HCT116 (cell line): ENCODE results near the gene RAPGEF2. TPM values are rescaled to one million over a fixed set of nuclear protein-coding genes. Genes with fewer than 3 reads are reported as not detected.

Experiments
- ATAC-seq: fragments of 200-7000 bp; cut with Tn5 transposase; 2 replicates; pipeline ENCODE4 v1.9.1; 2020; ENCODE audit warnings: mild to moderate bottlenecking, moderate library complexity
- BruUV-seq: library from RNA; stranded (reverse); fragments of 400-500 nt; replicated peaks from 2 replicates; lab custom pipeline; 2021; lab: Mats Ljungman, UMichigan
- CTCF ChIA-PET: fragments of 300-600 bp; sonication (Branson Sonifier 250); formaldehyde crosslinking; loops from one replicate; lab custom pipeline; 2021; ENCODE audit warnings: antibody characterized with exemption; lab: Charles Lee
- POLR2A ChIA-PET: fragments of 300-600, 350-600 bp; sonication (Branson Sonifier 250); formaldehyde crosslinking; loops from one replicate; lab custom pipeline; 2021; ENCODE audit warnings: antibody characterized with exemption; lab: Charles Lee
- RAD21 ChIA-PET, 2 experiments: fragments of 300-600 bp; sonication (Branson Sonifier 250); formaldehyde crosslinking; loops; one replicate each; lab custom pipeline; 2023; ENCODE audit warnings: low total read pairs in 2 of 2; ENCODE audit not compliant: uncharacterized antibody in 2 of 2, unreplicated experiment in 2 of 2, low non-redundant PET in 1 of 2; lab: Charles Lee
- DNase-seq: peaks from one replicate; pipeline ENCODE4 v3.0.0-alpha.2; 2010; ENCODE audit warnings: low read depth, low spot score
- H2AFZ ChIP-seq: fragments of 200-600 bp; shearing (Covaris generic), sonication (generic); 2 replicates; pipeline ENCODE4 v1.6.1; 2017; ENCODE audit warnings: low read depth, mixed run types, mixed read lengths, antibody characterized with exemption, low read length; ENCODE audit not compliant: poor library complexity, severe bottlenecking
- H3K27ac ChIP-seq: 2 replicates; pipeline ENCODE4 v1.5.1; 2012; ENCODE audit warnings: low read depth, low read length
- H3K27me3 ChIP-seq: fragments of 200-600 bp; sonication (generic); 2 replicates; pipeline ENCODE4 v1.6.1; 2016; ENCODE audit warnings: mixed run types, low read length, mixed read lengths; ENCODE audit not compliant: insufficient read depth
- H3K36me3 ChIP-seq, 2 experiments: fragments of 200-500 bp in 1 of 2; fragments of 200-600 bp in 1 of 2; sonication (Bioruptor generic) in 1 of 2; sonication (generic) in 1 of 2; 2 replicates each; pipeline versions ENCODE4 v1.5.1 to v1.6.1; 2014 to 2016; ENCODE audit warnings: low read length in 2 of 2, inconsistent platforms in 1 of 2, mixed read lengths in 1 of 2, mixed run types in 1 of 2; ENCODE audit not compliant: insufficient read depth in 2 of 2, control insufficient read depth in 1 of 2
- H3K4me1 ChIP-seq, 2 experiments: fragments of 200-600 bp in 1 of 2; sonication (generic) in 1 of 2; 2 replicates each; pipeline versions ENCODE4 v1.5.1 to v1.6.1; 2012 to 2017; ENCODE audit warnings: low read length in 2 of 2, inconsistent platforms in 1 of 2, mild to moderate bottlenecking in 1 of 2, mixed read lengths in 1 of 2, mixed run types in 1 of 2, moderate library complexity in 1 of 2; ENCODE audit not compliant: insufficient read depth in 2 of 2, control insufficient read depth in 1 of 2
- H3K4me2 ChIP-seq: fragments of 200-600 bp; sonication (generic); 2 replicates; pipeline ENCODE4 v1.6.1; 2017; ENCODE audit warnings: mixed run types, low read length, mixed read lengths
- H3K4me3 ChIP-seq, 2 experiments: fragments of 200-600 bp in 1 of 2; sonication (generic) in 1 of 2; replicated peaks in 1 of 2; 2 replicates each; pipeline ENCODE4 v1.5.1; 2011 to 2016; ENCODE audit warnings: low read length in 2 of 2, control low read depth in 1 of 2, low read depth in 1 of 2, mild to moderate bottlenecking in 1 of 2, mixed read lengths in 1 of 2, mixed run types in 1 of 2
- H3K79me2 ChIP-seq: fragments of 200-600 bp; sonication (generic); 2 replicates; pipeline ENCODE4 v1.6.1; 2017; ENCODE audit warnings: mild to moderate bottlenecking, mixed run types, low read length, moderate library complexity, mixed read lengths; ENCODE audit not compliant: insufficient read depth
- H3K9ac ChIP-seq: fragments of 200-600 bp; sonication (generic); 2 replicates; pipeline ENCODE4 v1.6.1; 2016; ENCODE audit warnings: low read length, mixed read lengths
- H3K9me2 ChIP-seq: fragments of 200-600 bp; sonication (generic), shearing (Covaris generic); 2 replicates; pipeline ENCODE4 v1.6.1; 2017; ENCODE audit warnings: mixed run types, mild to moderate bottlenecking, moderate library complexity; ENCODE audit not compliant: insufficient read depth
- H3K9me3 ChIP-seq, 2 experiments: fragments of 200-500 bp in 1 of 2; fragments of 200-600 bp in 1 of 2; sonication (Bioruptor generic) in 1 of 2; sonication (generic) in 1 of 2; 2 replicates each; pipeline ENCODE4 v1.6.1; 2014 to 2017; ENCODE audit warnings: low read length in 2 of 2, mixed read lengths in 2 of 2, inconsistent platforms in 1 of 2, low read depth in 1 of 2, mild to moderate bottlenecking in 1 of 2, mixed run types in 1 of 2, moderate library complexity in 1 of 2; ENCODE audit not compliant: control insufficient read depth in 1 of 2, insufficient read depth in 1 of 2
- H4K20me1 ChIP-seq: fragments of 200-600 bp; sonication (generic), shearing (Covaris generic); 2 replicates; pipeline ENCODE4 v1.6.1; 2017; ENCODE audit warnings: mixed run types, mild to moderate bottlenecking, moderate library complexity; ENCODE audit not compliant: insufficient read depth
- EGR1 ChIP-seq: IDR thresholded peaks from 2 replicates; pipeline ENCODE4 v1.6.1; 2012; ENCODE audit warnings: low read depth
- EZH2phosphoT487 ChIP-seq: fragments of 200-600 bp; IDR thresholded peaks from 2 replicates; pipeline ENCODE4 v1.6.1; 2018; ENCODE audit warnings: antibody characterized with exemption, borderline replicate concordance
- FOSL1 ChIP-seq: IDR thresholded peaks from 2 replicates; pipeline ENCODE4 v1.6.1; 2012; ENCODE audit warnings: low read depth
- POLR2AphosphoS5 ChIP-seq: IDR thresholded peaks from 2 replicates; pipeline ENCODE4 v1.6.1; 2011; ENCODE audit warnings: mild to moderate bottlenecking, low read depth, low read length, moderate library complexity
- SRF ChIP-seq: IDR thresholded peaks from 2 replicates; pipeline ENCODE4 v1.6.1; 2012; ENCODE audit warnings: low read depth
- TCF7L2 ChIP-seq: IDR thresholded peaks from 2 replicates; pipeline ENCODE4 v1.7.0; 2011; ENCODE audit warnings: borderline replicate concordance, inconsistent platforms; ENCODE audit not compliant: insufficient read depth, insufficient read length; ENCODE audit errors: extremely low read depth
- ZBTB33 ChIP-seq: IDR thresholded peaks from 2 replicates; pipeline ENCODE4 v1.6.1; 2011; ENCODE audit warnings: mild to moderate bottlenecking, low read length, moderate library complexity; ENCODE audit not compliant: insufficient replicate concordance; ENCODE audit errors: extremely low read depth
- ZFX ChIP-seq: fragments of 450-650 bp; IDR thresholded peaks from 2 replicates; pipeline ENCODE4 v1.6.1; 2017
- ZNF274 ChIP-seq: fragments of 200-500 bp; sonication (Bioruptor generic); IDR thresholded peaks from 2 replicates; pipeline ENCODE4 v1.6.1; 2014; ENCODE audit warnings: mild to moderate bottlenecking, low read depth, low read length, inconsistent platforms
- intact Hi-C: fragments of 100-400 bp; cut with micrococcal nuclease; formaldehyde crosslinking; loops from 2 replicates; pipeline ENCODE4 v1.10.0; 2022
- total RNA-seq: library from RNA; stranded (reverse); gene quantifications from one replicate; pipeline ENCODE4 v1.2.1, GENCODE V29; 2021; ENCODE audit not compliant: unreplicated experiment
- TF ChIP-seq, protein P1 (sequence below): IDR thresholded peaks from 2 replicates; pipeline ENCODE4 v1.6.1; 2012

Gene RAPGEF2
- total RNA-seq, 1 experiment from 2014 or later: 21.2 TPM

- H3K9me2 ChIP-seq: no peaks in the 10 kb centered on the region
- H3K79me2 ChIP-seq: no peaks in the 10 kb centered on the region
- DNase-seq (no peak), ATAC-seq (no peak)
- no TSS peak for BruUV-seq
- no peak overlapping the region for H3K27ac ChIP-seq
- ChIA-PET RAD21 (no interaction called here), CTCF (no interaction called here), POLR2A (no interaction called here)
- no peaks in the 10 kb centered on the region for H3K9me3 ChIP-seq
- H3K27me3 ChIP-seq: no peaks in the 10 kb centered on the region
- no peak overlapping the region for H3K4me3 ChIP-seq
- no peaks in the 10 kb centered on the region for H4K20me1 ChIP-seq
- H3K4me1 ChIP-seq: peaks cover 0 to 7% of the 10 kb centered on the region in 2 experiments; a peak in 2 of 4 replicates
- H3K36me3 ChIP-seq: no peaks in the 10 kb centered on the region
- H2AFZ ChIP-seq: no peak overlapping the region
- H3K4me2 ChIP-seq: no peak overlapping the region
- no peak overlapping the region for H3K9ac ChIP-seq
- intact Hi-C loops: no loop called here
- TF ChIP-seq ZNF274 (no peak), FOSL1 (no peak), SRF (no peak), ZFX (no peak), EZH2phosphoT487 (no peak), TCF7L2 (no peak), EGR1 (no peak)
Observed at GRCh38 chr4:159281771-159282170, 178.9 kb downstream of the RAPGEF2 start.

DNA sequence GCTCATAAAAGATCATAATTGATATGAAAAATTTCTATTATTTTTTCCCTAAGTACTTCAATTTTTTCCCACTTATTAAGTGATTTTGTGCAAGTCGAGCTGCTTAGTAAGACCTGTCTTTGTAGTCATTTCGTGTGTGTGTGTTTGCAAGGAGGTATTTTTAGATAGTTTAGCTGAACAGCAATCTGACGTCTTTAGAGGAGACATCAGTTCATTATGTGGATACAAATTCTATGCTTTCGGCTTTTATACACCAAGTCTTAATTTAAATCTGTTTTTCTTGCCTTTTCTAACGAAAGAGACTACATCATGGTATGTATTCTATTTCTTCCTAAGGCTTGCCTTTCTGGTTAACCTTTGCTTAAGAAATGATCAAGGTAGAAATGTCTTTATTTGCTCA, 179.4 kb downstream of the RAPGEF2 start:
- RAD21 ChIA-PET: no interaction called here
- Histone ChIP-seq H2AFZ (no peak overlapping the region), H3K9me2 (no peaks in the 10 kb centered on the region), H3K9ac (no peak overlapping the region), H4K20me1 (no peaks in the 10 kb centered on the region), H3K79me2 (no peaks in the 10 kb centered on the region), H3K27me3 (no peaks in the 10 kb centered on the region)
- CTCF ChIA-PET: no interaction called here
- TF ChIP-seq, protein P1, sequence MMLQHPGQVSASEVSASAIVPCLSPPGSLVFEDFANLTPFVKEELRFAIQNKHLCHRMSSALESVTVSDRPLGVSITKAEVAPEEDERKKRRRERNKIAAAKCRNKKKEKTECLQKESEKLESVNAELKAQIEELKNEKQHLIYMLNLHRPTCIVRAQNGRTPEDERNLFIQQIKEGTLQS: no peak
- TF ChIP-seq ZBTB33 (no peak), POLR2AphosphoS5 (no peak)
- TF ChIP-seq, all 23 proteins: peak for 0
- BruUV-seq: no TSS peak
- DNase-seq (no peak), ATAC-seq (no peak)
- Histone ChIP-seq H3K27ac (no peak overlapping the region), H3K4me2 (no peak overlapping the region), H3K4me3 (no peak overlapping the region), H3K36me3 (no peaks in the 10 kb centered on the region), H3K4me1 (peaks cover 0 to 7% of the 10 kb centered on the region in 2 experiments; a peak in 2 of 4 replicates), H3K9me3 (no peaks in the 10 kb centered on the region)
- POLR2A ChIA-PET: no interaction called here
- intact Hi-C loops: no loop called here
